ENCODE results near the gene TDRD5. TPM values are rescaled to one million over a fixed set of nuclear protein-coding genes. Genes with fewer than 3 reads are reported as not detected.

TDRD5 gene, protein sequence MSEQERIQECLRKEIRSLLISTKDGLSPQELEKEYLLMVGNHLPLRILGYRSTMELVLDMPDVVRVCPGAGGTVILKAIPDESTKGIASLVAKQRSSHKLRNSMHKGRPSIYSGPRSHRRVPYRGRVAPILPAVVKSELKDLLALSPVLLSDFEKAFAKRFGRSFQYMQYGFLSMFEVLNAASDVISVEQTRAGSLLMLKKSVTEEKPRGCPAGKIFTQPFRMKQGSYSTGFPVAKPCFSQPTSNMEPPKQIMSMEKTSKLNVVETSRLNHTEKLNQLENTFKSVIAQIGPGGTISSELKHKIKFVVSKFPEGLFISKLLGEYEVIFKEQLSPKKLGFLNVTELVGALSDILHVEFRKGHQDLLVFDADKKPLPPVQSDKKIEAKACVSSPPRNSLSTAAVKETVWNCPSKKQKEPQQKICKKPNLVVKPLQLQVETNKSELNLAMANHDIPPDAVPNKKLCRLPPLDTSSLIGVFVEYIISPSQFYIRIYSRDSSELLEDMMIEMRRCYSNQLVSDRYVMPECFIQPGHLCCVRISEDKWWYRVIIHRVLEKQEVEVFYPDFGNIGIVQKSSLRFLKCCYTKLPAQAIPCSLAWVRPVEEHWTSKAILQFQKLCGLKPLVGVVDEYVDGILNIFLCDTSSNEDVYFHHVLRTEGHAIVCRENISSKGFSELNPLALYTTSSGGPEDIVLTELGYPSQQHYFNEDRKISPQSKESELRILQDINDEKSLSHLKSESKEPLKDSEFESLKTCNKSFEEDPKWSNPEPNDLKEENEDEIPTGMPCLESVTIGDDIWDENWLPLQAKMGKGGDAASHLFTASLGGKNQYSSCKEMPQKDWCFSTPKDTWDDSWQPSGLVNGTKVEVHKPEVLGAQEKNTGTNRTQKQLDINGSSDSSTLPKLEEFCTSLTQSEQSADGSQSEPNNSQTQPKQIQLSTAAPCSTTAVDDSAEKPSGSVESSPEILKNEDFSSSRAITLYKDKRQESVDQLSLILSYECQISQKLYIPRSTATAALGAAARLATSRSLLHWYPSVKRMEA
- not detected in 2 replicates for total RNA-seq

DNA sequence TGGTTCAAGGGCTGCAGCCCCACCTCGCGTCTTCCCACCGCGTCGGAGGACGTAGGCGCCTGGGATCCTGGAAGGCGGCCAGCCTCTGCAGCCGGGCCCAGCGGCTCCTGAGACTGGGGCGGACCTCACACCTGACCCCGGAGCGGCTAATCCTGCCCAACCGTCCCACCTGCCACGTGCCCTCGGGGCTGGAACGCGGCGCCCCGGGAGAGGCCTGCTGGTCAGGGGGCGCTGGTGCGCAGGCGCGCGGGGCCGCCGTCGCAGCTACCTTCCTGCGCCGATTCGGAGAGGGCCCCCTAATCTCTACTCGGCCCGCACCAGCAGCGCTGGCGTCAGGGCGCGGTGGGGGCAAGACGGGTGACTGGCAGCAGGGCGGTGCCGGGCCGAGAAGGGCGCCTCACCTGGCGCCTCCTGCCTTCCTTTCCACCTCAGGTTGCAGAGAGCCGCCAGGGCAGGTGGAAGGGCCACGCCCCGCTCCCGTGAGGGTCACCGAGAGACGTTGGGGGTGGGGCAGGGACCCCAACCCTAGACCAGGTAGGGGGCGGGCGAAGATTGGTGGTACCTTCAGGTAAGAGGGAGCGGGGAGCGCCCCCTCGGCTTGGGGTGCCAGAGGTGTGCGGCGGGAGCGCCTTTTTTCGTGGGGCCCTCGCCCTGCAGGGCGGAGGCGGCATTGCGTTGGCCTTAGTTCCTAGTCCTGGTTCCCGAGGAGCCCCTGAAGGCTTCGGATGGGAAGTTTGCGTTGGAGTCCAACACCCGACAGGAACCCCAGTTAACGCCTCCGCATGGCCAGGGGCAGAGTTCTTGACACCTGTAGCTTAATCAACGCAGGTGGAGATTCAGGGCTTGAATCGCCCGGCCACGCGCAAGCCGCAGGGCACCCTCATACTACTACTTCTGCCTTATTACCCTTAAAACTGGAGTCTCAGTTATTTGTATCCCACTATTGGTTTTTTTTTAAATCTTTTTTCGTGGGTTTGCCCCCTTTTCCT, at the start of gene TDRD5:
Gene TDRD5 (plus strand): TSS at position 241 of the 989 bp plus-strand sequence. CDS start 784 bp downstream, outside the sequence.
- intact Hi-C loops (cut with micrococcal nuclease), result no loop called here

DNA sequence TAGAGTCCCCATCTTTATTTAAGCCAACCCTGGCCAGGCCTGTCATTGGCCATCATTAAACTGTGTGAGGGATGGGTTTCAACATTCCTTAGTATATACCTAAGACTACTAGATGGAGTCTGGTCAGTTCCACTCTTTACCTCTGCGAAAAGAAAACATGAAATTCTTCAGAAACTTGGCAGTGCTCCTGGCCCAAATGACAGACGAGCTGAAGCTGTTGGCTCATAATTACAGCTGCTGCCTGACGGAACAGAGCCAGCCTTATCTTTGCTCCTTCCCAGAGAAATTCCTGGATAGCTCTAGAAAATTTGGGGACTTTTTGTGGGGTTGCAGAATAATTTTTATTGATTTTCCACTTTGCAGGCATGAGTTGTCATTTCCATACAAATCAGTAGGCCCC, 46.3 kb upstream of the TDRD5 start:
- Mint-ChIP-seq H3K27me3 (ENCODE audit: insufficient read depth) (no peaks in the 10 kb centered on the region), H3K4me3 (no peak overlapping the region), H3K4me1 (ENCODE audit: low read depth) (no peaks in the 10 kb centered on the region), H3K36me3 (ENCODE audit: low read depth) (no peaks in the 10 kb centered on the region), H3K9me3 (no peaks in the 10 kb centered on the region), H3K27ac (no peak overlapping the region)
- intact Hi-C loops (cut with micrococcal nuclease), result no loop called here
- DNase-seq (ENCODE audit: low spot score), result no peak

More for the DNA sequence above, at the start of gene TDRD5:
- no peak for DNase-seq (ENCODE audit: low spot score)
- H3K4me3 Mint-ChIP-seq, result no peak within 1 kb of the TSS
- peaks cover 18% of the 10 kb centered on the region for H3K27me3 Mint-ChIP-seq (ENCODE audit: insufficient read depth)
- H3K4me1 Mint-ChIP-seq (ENCODE audit: low read depth), result no peaks in the 10 kb centered on the region
- H3K9me3 Mint-ChIP-seq, result no peaks in the 10 kb centered on the region
- H3K36me3 Mint-ChIP-seq (ENCODE audit: low read depth), result no peaks in the 10 kb centered on the region
- no peak within 1 kb of the TSS for H3K27ac Mint-ChIP-seq

DNA sequence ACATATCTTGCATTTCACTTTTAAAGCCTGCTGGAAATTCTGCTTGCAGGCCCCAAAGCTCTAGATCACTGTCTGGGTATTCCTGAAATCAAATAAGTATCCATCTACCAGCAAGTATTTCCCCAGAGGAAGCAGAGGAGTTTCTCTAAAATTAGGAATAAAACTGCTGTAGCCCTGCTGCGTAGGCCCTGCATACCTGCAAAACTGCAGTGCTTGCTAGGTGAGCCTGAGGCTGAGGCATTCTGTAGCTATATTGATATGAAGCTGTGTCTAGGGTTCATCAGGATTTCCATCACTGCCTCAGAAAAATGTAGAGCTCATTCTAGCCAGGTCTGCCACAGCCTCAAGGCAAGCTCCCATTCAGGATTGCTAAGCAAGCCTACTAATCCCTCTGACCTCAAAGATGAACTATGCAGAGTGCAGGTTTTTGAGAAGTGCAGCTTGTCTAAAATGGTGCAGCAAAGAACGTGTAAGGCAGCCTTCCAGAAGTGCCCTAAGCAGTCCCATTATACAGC, 44.6 kb upstream of the TDRD5 start:
- no peak for DNase-seq (ENCODE audit: low spot score)
- Mint-ChIP-seq H3K4me3 (no peak overlapping the region), H3K9me3 (no peaks in the 10 kb centered on the region), H3K27ac (no peak overlapping the region), H3K4me1 (ENCODE audit: low read depth) (no peaks in the 10 kb centered on the region), H3K36me3 (ENCODE audit: low read depth) (no peaks in the 10 kb centered on the region), H3K27me3 (ENCODE audit: insufficient read depth) (no peaks in the 10 kb centered on the region)
- intact Hi-C loops (cut with micrococcal nuclease), result no loop called here

DNA sequence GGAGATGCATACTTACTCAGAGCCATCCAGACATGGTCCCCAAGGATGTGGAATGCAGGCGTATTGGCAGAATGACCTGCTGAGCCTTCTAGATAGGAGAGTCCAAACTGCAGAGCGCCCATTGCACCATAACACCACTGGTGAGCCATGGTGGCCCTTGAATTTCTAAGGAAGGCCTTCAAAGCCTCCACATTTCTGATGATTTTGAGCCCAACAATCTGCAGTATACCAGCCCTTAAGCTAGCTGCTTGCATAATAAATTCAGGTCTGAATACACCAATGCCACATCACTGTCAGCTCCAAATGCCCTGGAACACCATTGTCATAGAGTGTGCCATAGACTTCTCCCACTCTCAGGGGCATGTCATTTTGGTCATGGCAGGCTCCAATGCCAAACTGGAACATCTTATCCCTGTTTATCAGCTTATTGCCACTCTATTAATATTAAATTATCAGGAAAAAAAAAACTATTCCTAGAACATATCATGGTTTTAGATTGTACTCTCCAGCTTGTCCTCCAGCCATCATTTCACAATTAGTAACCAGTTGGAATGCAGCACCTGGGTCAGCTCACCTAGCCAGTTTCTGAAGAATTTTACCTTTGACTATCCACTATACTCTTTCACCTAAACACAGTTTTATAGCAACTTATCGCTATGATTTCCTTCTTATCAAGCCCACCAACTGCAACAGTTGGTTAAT, 42.8 kb upstream of the TDRD5 start:
- intact Hi-C loops (cut with micrococcal nuclease), result no loop called here
- no peaks in the 10 kb centered on the region for H3K4me1 Mint-ChIP-seq (ENCODE audit: low read depth)
- H3K27ac Mint-ChIP-seq, result no peak overlapping the region
- no peaks in the 10 kb centered on the region for H3K36me3 Mint-ChIP-seq (ENCODE audit: low read depth)
- DNase-seq (ENCODE audit: low spot score), result no peak
- no peaks in the 10 kb centered on the region for H3K9me3 Mint-ChIP-seq
- H3K27me3 Mint-ChIP-seq (ENCODE audit: insufficient read depth), result no peaks in the 10 kb centered on the region
- H3K4me3 Mint-ChIP-seq, result no peak overlapping the region

DNA sequence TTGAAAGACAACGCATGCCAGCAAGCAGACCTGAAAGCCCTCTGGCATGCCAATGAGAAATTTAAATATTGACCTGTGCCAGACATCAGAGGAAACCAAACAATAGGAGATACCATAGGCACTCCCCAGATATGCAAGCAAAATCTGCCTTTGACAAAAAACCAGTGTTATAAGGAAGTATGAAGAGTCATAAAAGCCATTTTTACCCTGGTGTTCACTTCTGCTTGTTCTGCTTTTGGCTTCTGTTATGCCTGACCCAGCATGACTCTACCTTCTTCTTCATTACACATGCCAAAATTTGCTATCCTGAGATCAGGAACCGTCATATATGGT, 42.3 kb upstream of the TDRD5 start:
- Mint-ChIP-seq H3K4me1 (ENCODE audit: low read depth) (no peaks in the 10 kb centered on the region), H3K36me3 (ENCODE audit: low read depth) (no peaks in the 10 kb centered on the region), H3K27me3 (ENCODE audit: insufficient read depth) (no peaks in the 10 kb centered on the region), H3K27ac (no peak overlapping the region), H3K4me3 (no peak overlapping the region), H3K9me3 (no peaks in the 10 kb centered on the region)
- intact Hi-C loops (cut with micrococcal nuclease), result no loop called here
- DNase-seq (ENCODE audit: low spot score), result no peak

DNA sequence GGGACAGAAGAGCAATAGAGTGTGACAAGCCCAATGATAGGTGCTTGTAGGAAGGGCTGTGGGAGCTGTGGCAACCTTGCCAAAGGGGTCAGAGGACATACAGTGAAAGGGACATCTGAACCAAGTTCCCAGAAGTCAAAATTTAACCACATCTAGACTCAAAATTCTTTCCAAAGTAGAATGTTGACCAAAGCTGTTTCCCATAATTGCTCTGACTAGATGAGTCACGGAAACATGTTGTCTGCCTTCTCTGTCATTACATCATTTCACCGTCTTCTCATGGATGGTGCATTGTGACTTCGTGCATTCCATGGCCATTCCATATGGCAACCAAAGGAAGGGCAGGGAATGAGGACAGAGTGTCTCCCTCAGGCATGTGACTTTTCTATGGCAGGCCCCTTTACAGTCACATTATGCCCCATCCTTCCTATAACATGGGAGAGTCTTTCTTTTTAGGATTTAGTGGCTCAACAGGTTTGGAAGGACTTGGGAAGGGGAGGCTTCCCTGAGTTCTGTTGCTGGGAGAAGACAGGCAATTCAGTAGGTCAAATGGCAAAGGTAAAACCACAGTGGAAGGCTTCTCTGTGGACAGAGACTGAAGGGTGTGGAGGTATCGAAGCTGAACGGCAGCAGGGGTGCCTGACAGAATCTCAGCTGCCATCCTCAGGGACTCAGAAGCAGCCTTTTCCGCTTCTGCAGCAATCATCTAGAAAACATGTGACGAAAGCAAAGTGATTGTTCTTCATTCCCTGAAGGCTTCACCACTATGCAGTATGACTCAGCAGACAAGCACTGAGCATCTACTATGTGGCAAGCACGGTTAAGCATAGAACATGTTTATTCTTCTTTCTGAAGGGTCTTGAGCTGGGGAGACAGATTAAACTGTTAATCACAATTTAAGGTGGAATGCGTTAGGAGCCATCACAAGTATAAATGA, 40.6 kb upstream of the TDRD5 start:
- DNase-seq (ENCODE audit: low spot score), result no peak
- Mint-ChIP-seq H3K4me1 (ENCODE audit: low read depth) (no peaks in the 10 kb centered on the region), H3K27me3 (ENCODE audit: insufficient read depth) (no peaks in the 10 kb centered on the region), H3K36me3 (ENCODE audit: low read depth) (no peaks in the 10 kb centered on the region), H3K27ac (no peak overlapping the region), H3K9me3 (no peaks in the 10 kb centered on the region), H3K4me3 (no peak overlapping the region)
- intact Hi-C loops (cut with micrococcal nuclease), result no loop called here

DNA sequence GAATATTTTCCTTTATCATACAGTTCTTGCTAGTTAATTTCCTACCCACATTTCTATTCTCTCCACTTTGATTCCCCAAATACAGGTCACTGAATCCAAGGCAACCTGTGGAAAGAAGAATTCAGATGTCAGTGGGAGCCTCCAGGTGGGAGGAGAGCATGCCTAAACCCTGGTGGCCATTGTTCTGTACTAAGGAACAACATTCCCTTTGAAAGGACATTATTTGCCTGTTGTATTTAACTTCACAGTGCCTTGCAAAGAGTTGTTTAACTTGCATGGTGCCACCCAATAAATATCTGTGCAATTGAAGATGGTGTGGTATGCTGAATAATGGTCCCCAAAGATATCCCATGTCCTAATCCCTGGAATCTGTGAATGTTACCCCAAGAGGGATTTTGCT, 37.2 kb upstream of the TDRD5 start:
- no peak for DNase-seq (ENCODE audit: low spot score)
- H3K27ac Mint-ChIP-seq, result no peak overlapping the region
- H3K27me3 Mint-ChIP-seq (ENCODE audit: insufficient read depth), result no peaks in the 10 kb centered on the region
- no peaks in the 10 kb centered on the region for H3K9me3 Mint-ChIP-seq
- no peaks in the 10 kb centered on the region for H3K4me1 Mint-ChIP-seq (ENCODE audit: low read depth)
- no peaks in the 10 kb centered on the region for H3K36me3 Mint-ChIP-seq (ENCODE audit: low read depth)
- no peak overlapping the region for H3K4me3 Mint-ChIP-seq
- intact Hi-C loops (cut with micrococcal nuclease), result no loop called here

DNA sequence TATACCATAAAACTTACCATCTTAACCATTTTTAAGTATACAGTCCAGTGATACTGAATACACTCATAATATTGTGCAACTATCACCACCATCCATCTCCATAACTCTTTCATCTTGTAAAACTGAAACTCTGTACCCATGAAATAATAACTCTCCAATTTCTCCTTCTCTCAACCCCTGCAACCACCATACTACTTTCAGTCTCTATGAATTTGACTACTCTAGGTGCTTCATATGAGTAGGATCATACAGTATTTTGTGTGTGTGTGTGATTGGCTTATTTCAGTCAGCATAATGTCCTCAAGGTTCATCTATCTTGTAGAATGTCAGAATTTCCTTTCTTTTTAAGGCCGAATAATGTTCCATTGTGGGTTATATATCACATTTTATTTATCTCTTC, 33.6 kb upstream of the TDRD5 start:
- H3K36me3 Mint-ChIP-seq (ENCODE audit: low read depth), result no peaks in the 10 kb centered on the region
- H3K4me3 Mint-ChIP-seq, result no peak overlapping the region
- H3K27ac Mint-ChIP-seq, result no peak overlapping the region
- no peak for DNase-seq (ENCODE audit: low spot score)
- H3K27me3 Mint-ChIP-seq (ENCODE audit: insufficient read depth), result peaks cover 2% of the 10 kb centered on the region
- intact Hi-C loops (cut with micrococcal nuclease), result no loop called here
- H3K4me1 Mint-ChIP-seq (ENCODE audit: low read depth), result no peaks in the 10 kb centered on the region
- H3K9me3 Mint-ChIP-seq, result no peaks in the 10 kb centered on the region

DNA sequence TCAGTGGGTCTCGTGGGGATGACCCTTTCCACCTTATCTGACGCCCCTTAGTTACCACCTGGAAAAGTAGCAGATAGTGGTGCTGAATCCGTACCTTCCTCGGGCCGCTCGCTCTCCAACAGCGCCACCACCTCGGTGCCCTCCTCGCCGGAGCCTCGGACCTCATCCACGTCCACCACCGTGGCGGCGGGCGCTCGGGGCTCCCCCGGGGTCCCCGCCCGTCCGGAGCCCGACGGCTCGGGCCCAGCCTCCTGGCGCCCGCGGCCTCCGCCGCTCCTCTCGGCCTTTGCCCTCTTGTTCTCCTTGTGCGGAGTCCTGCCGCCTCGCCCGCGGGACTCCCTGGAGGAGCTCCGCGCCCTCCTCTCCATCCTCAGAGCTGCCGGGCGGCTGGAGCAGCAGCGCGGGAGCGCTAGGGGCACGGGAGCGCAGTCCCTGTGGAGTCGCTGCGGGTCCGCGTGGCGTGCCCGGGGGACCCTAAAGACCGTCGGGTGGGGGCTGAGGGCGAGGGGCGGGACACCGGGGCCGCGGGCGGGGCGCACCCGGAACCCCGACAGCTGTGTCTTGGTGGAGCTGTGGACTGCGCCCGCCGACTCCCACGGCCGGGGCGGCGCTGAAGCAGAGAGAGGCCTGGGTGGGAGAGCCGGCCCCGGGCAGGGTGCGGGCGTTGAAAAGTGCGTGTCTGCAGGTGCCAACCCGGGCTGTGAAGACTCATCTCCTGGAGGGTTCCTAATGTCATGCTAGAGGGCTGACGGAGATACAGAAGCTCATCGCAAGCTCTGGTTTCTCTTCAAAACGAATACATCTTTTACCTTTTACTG, 15.9 kb upstream of the TDRD5 start, which contains the start of gene NPHS2:
Gene NPHS2 (minus strand): TSS at position 452 of the 818 bp plus-strand sequence. CDS start 84 bp downstream, at position 368.
- Mint-ChIP-seq H3K4me1 (ENCODE audit: low read depth) (no peaks in the 10 kb centered on the region), H3K36me3 (ENCODE audit: low read depth) (no peaks in the 10 kb centered on the region), H3K4me3 (no peak within 1 kb of the TSS), H3K9me3 (no peaks in the 10 kb centered on the region), H3K27me3 (ENCODE audit: insufficient read depth) (peaks cover 37% of the 10 kb centered on the region), H3K27ac (no peak within 1 kb of the TSS)
- DNase-seq (ENCODE audit: low spot score), result no peak
- intact Hi-C loops (cut with micrococcal nuclease), result no loop called here

DNA sequence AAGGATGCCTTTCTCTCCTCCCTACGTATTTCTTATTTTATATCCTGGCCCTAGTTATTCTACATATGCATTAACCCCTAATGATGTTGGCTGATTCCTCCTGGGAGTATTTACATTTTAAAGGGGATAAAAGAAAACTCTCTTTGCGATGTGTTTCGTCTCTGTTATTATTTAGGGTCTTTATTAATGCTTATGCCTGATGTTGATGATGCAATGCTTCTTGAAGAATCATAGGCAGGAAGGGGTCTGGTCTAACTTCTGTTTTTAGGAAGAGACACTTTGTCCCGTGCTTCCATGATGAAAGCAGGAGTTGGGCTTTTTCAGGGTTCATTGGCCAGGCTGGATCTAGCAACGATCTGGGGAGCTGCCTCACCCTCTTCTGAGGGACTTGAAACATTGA, 15.1 kb upstream of the TDRD5 start:
- intact Hi-C loops (cut with micrococcal nuclease), result no loop called here
- peaks cover 36% of the 10 kb centered on the region for H3K27me3 Mint-ChIP-seq (ENCODE audit: insufficient read depth)
- no peaks in the 10 kb centered on the region for H3K9me3 Mint-ChIP-seq
- no peak for DNase-seq (ENCODE audit: low spot score)
- H3K27ac Mint-ChIP-seq, result no peak overlapping the region
- no peaks in the 10 kb centered on the region for H3K36me3 Mint-ChIP-seq (ENCODE audit: low read depth)
- H3K4me3 Mint-ChIP-seq, result no peak overlapping the region
- no peaks in the 10 kb centered on the region for H3K4me1 Mint-ChIP-seq (ENCODE audit: low read depth)

Data from activated T-helper 1 cell treated with anti-CD3 and anti-CD28 coated beads, Interleukin-12 subunit alpha, Interleukin-12 subunit beta, Interleukin-2, Interleukin-4 antibody, amounts not matched to agents 30 ng/mL and 10 ng/mL and 1 ng/mL, durations not matched to agents 14 hours and 24 hours and 36 hours (primary cell).